Measurements from ENCODE around the gene KRTAP5-6. TPM values are rescaled to one million over a fixed set of nuclear protein-coding genes. Genes with fewer than 3 reads are reported as not detected.

KRTAP5-6 gene
- total RNA-seq, 1 experiment from 2014 or later = not detected

- no peak overlapping the region for H3K4me2 ChIP-seq (ENCODE audit: low read length)
- ATAC-seq = no peak
- H3K4me3 ChIP-seq (replicated peaks in 1 of 2; ENCODE audit: low read depth in 1 of 2, low read length in 2 of 2) = no peak overlapping the region
- no peak for DNase-seq (ENCODE audit: low read depth, low spot score)
- BruUV-seq (replicated peaks) = no TSS peak
- ChIA-PET CTCF (no interaction called here), POLR2A (no interaction called here), RAD21 (ENCODE audit: low non-redundant PET in 1 of 2, low total read pairs in 2 of 2, uncharacterized antibody in 2 of 2, unreplicated experiment in 2 of 2) (no interaction called here)
- H3K27me3 ChIP-seq (ENCODE audit: insufficient read depth, low read length) = peaks cover 48% of the 10 kb centered on the region; the same call in 1 of the 2 replicates
- no peaks in the 10 kb centered on the region for H3K9me2 ChIP-seq (ENCODE audit: insufficient read depth)
- no peaks in the 10 kb centered on the region for H3K79me2 ChIP-seq (ENCODE audit: insufficient read depth, low read length)
- H2AFZ ChIP-seq (ENCODE audit: low read depth, low read length, poor library complexity, severe bottlenecking) = no peak overlapping the region
- H3K9ac ChIP-seq (ENCODE audit: low read length) = no peak overlapping the region
- H3K27ac ChIP-seq (ENCODE audit: low read depth, low read length) = no peak overlapping the region
- no peaks in the 10 kb centered on the region for H4K20me1 ChIP-seq (ENCODE audit: insufficient read depth)
- no peaks in the 10 kb centered on the region for H3K36me3 ChIP-seq (ENCODE audit: control insufficient read depth in 1 of 2, insufficient read depth in 2 of 2, low read length in 2 of 2)
- TF ChIP-seq ZNF274 (IDR thresholded peaks at IDR 0.05; ENCODE audit: low read depth, low read length) (no peak), RAD21 (IDR thresholded peaks at IDR 0.05; ENCODE audit: low read depth) (no peak)
- intact Hi-C loops (cut with micrococcal nuclease) = no loop called here
- peaks cover 4 to 5% of the 10 kb centered on the region in 2 experiments; a peak in 3 of 4 replicates for H3K4me1 ChIP-seq (ENCODE audit: control insufficient read depth in 1 of 2, insufficient read depth in 2 of 2, low read length in 2 of 2)
- H3K9me3 ChIP-seq (ENCODE audit: control insufficient read depth in 1 of 2, insufficient read depth in 1 of 2, low read depth in 1 of 2, low read length in 2 of 2) = no peaks in the 10 kb centered on the region
These were observed 23.4 kb upstream of the KRTAP5-6 start for GRCh38 chr11:1673446-1674172.

- ATAC-seq = no peak
- H3K4me1 ChIP-seq (ENCODE audit: control insufficient read depth in 1 of 2, insufficient read depth in 2 of 2, low read length in 2 of 2) = peaks cover 4 to 5% of the 10 kb centered on the region in 2 experiments; a peak in 3 of 4 replicates
- no peaks in the 10 kb centered on the region for H4K20me1 ChIP-seq (ENCODE audit: insufficient read depth)
- H2AFZ ChIP-seq (ENCODE audit: low read depth, low read length, poor library complexity, severe bottlenecking) = no peak overlapping the region
- no peaks in the 10 kb centered on the region for H3K9me2 ChIP-seq (ENCODE audit: insufficient read depth)
- H3K4me3 ChIP-seq (replicated peaks in 1 of 2; ENCODE audit: low read depth in 1 of 2, low read length in 2 of 2) = no peak overlapping the region
- intact Hi-C loops (cut with micrococcal nuclease) = no loop called here
- ChIA-PET POLR2A (no interaction called here), CTCF (no interaction called here), RAD21 (ENCODE audit: low non-redundant PET in 1 of 2, low total read pairs in 2 of 2, uncharacterized antibody in 2 of 2, unreplicated experiment in 2 of 2) (no interaction called here)
- H3K27ac ChIP-seq (ENCODE audit: low read depth, low read length) = no peak overlapping the region
- no peaks in the 10 kb centered on the region for H3K36me3 ChIP-seq (ENCODE audit: control insufficient read depth in 1 of 2, insufficient read depth in 2 of 2, low read length in 2 of 2)
- no peak overlapping the region for H3K9ac ChIP-seq (ENCODE audit: low read length)
- DNase-seq (ENCODE audit: low read depth, low spot score) = no peak
- H3K27me3 ChIP-seq (ENCODE audit: insufficient read depth, low read length) = peaks cover 46% of the 10 kb centered on the region; the same call in 1 of the 2 replicates
- H3K4me2 ChIP-seq (ENCODE audit: low read length) = no peak overlapping the region
- no TSS peak for BruUV-seq (replicated peaks)
- H3K79me2 ChIP-seq (ENCODE audit: insufficient read depth, low read length) = no peaks in the 10 kb centered on the region
- H3K9me3 ChIP-seq (ENCODE audit: control insufficient read depth in 1 of 2, insufficient read depth in 1 of 2, low read depth in 1 of 2, low read length in 2 of 2) = no peaks in the 10 kb centered on the region
- no peak for TF ChIP-seq EGR1 (IDR thresholded peaks at IDR 0.05; ENCODE audit: low read depth)
- no peak for TF ChIP-seq EZH2 (IDR thresholded peaks at IDR 0.05)
- TF ChIP-seq RAD21 (IDR thresholded peaks at IDR 0.05; ENCODE audit: low read depth) = no peak
- TF ChIP-seq SRF (IDR thresholded peaks at IDR 0.05; ENCODE audit: low read depth) = no peak
- TF ChIP-seq MAX (IDR thresholded peaks at IDR 0.05) = no peak
- no peak for TF ChIP-seq ZNF274 (IDR thresholded peaks at IDR 0.05; ENCODE audit: low read depth, low read length)
- TF ChIP-seq YY1 (IDR thresholded peaks at IDR 0.05; ENCODE audit: extremely low read depth, insufficient replicate concordance, low read depth, low read length) = no peak
- TF ChIP-seq ATF3 (IDR thresholded peaks at IDR 0.05) = no peak
- no peak for TF ChIP-seq EZH2phosphoT487 (IDR thresholded peaks at IDR 0.05; ENCODE audit: borderline replicate concordance)
- TF ChIP-seq FOSL1 (IDR thresholded peaks at IDR 0.05; ENCODE audit: low read depth) = no peak
- no peak for TF ChIP-seq REST (IDR thresholded peaks at IDR 0.05; ENCODE audit: low read depth)
- TF ChIP-seq POLR2AphosphoS5 (IDR thresholded peaks at IDR 0.05; ENCODE audit: low read depth, low read length) = no peak
These were observed 22.5 kb upstream of the KRTAP5-6 start for GRCh38 chr11:1674173-1675131.
